Rectal smooth muscle tissue (tissue), 1 donor: Measurements from ENCODE around the gene TRA2B.

Experiments
- H3K27ac ChIP-seq: one replicate; pipeline ENCODE4 v1.7.0; 2013; ENCODE audit warnings: low read depth, low read length, inconsistent platforms
- H3K27me3 ChIP-seq: one replicate; pipeline ENCODE4 v1.7.0; 2013; ENCODE audit warnings: low read length; ENCODE audit not compliant: control insufficient read depth, insufficient read depth
- H3K36me3 ChIP-seq: one replicate; pipeline ENCODE4 v1.7.0; 2013; ENCODE audit warnings: low read length; ENCODE audit not compliant: control insufficient read depth, insufficient read depth
- H3K4me1 ChIP-seq: one replicate; pipeline ENCODE4 v1.7.0; 2013; ENCODE audit warnings: low read length; ENCODE audit not compliant: control insufficient read depth, insufficient read depth
- H3K4me3 ChIP-seq: one replicate; pipeline ENCODE4 v1.7.0; 2013; ENCODE audit warnings: low read length
- H3K9ac ChIP-seq: one replicate; pipeline ENCODE4 v1.7.0; 2013; ENCODE audit warnings: low read length

TRA2B gene

GRCh38 chr3:185943760-185944106 is 5.9 kb upstream of the TRA2B start:
- Histone ChIP-seq H3K27me3 (no peaks in the 10 kb centered on the region), H3K9ac (no peak overlapping the region), H3K36me3 (no peaks in the 10 kb centered on the region), H3K4me1 (no peaks in the 10 kb centered on the region), H3K27ac (no peak overlapping the region), H3K4me3 (no peak overlapping the region)

GRCh38 chr3:185942907-185943759 is 5.3 kb upstream of the TRA2B start:
- Histone ChIP-seq H3K4me3 (peak overlapping the region; percentile 48), H3K27me3 (no peaks in the 10 kb centered on the region), H3K27ac (no peak overlapping the region)

DNA sequence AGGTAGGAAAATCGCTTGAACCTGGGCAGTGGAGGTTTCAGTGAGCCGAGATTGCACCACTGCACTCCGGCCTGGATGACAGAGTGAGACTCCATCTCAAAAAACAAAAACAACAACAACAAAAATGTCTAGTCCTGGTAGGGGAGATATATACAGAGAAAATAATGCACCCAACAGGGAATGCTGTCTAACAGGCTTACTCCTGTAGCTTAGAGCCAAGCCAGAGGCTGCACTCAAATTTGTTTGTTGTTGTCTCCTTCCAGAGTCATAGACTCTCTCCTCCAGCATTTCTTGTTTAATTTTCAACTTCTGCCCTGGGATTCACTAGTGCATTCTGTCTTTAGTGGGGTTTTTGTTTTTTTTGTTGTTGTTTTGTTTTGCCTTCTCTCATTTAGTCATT is 4.6 kb upstream of the TRA2B start:
- Histone ChIP-seq H3K4me1 (no peaks in the 10 kb centered on the region), H3K9ac (no peak overlapping the region), H3K4me3 (no peak overlapping the region), H3K27ac (no peak overlapping the region), H3K27me3 (no peaks in the 10 kb centered on the region), H3K36me3 (peaks cover 3% of the 10 kb centered on the region)

More at GRCh38 chr3:185942907-185943759, 5.3 kb upstream of the TRA2B start:
- H3K36me3 ChIP-seq, result no peaks in the 10 kb centered on the region
- no peaks in the 10 kb centered on the region for H3K4me1 ChIP-seq
- no peak overlapping the region for H3K9ac ChIP-seq

DNA sequence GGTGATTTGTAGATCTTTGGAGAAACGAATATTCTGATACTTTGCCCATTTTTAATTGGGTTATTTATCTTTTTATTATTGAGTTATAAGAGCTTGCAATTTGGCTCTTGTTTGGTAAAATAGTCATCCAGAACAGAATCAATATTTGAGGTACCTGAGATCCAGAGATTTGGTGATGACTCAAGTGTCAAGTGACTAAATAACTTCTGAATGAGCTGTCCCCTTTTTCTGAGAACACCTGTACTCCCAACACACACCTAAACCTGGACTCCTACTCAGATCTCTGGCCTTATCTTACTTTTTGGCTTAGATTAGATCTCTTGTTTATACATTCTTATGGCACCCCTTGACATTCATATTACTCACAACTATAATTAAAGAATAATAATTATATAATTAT is 3.1 kb upstream of the TRA2B start:
- no peaks in the 10 kb centered on the region for H3K27me3 ChIP-seq
- H3K4me3 ChIP-seq, result no peak overlapping the region
- H3K36me3 ChIP-seq, result peaks cover 4% of the 10 kb centered on the region
- no peak overlapping the region for H3K9ac ChIP-seq
- H3K4me1 ChIP-seq, result no peaks in the 10 kb centered on the region
- no peak overlapping the region for H3K27ac ChIP-seq

GRCh38 chr3:185939721-185940120 is 1.9 kb upstream of the TRA2B start:
- Histone ChIP-seq H3K27ac (no peak overlapping the region), H3K36me3 (peaks cover 4% of the 10 kb centered on the region)

GRCh38 chr3:185936814-185937688 is 763 bp downstream of the TRA2B start:
- Histone ChIP-seq H3K4me1 (peaks cover 12% of the 10 kb centered on the region), H3K27me3 (no peaks in the 10 kb centered on the region), H3K36me3 (peaks cover 4% of the 10 kb centered on the region), H3K9ac (peak overlapping the region; percentile 100), H3K4me3 (peak overlapping the region; percentile 100), H3K27ac (peak overlapping the region; percentile 100)

More at GRCh38 chr3:185939721-185940120, 1.9 kb upstream of the TRA2B start:
- Histone ChIP-seq H3K4me3 (no peak overlapping the region), H3K27me3 (no peaks in the 10 kb centered on the region), H3K9ac (no peak overlapping the region), H3K4me1 (peaks cover 4% of the 10 kb centered on the region)

GRCh38 chr3:185936273-185936629 is 1.6 kb downstream of the TRA2B start:
- peaks cover 4% of the 10 kb centered on the region for H3K36me3 ChIP-seq
- peaks cover 15% of the 10 kb centered on the region for H3K4me1 ChIP-seq
- peak overlapping the region; percentile 100 for H3K4me3 ChIP-seq
- H3K27ac ChIP-seq, result peak overlapping the region; percentile 100
- no peaks in the 10 kb centered on the region for H3K27me3 ChIP-seq
- peak overlapping the region; percentile 100 for H3K9ac ChIP-seq

- Histone ChIP-seq H3K4me3 (peak overlapping the region; percentile 100), H3K9ac (peak overlapping the region; percentile 38), H3K36me3 (peaks cover 4% of the 10 kb centered on the region), H3K4me1 (peaks cover 21% of the 10 kb centered on the region), H3K27me3 (no peaks in the 10 kb centered on the region), H3K27ac (peak overlapping the region; percentile 100)
Measured at GRCh38 chr3:185935465-185936272, 2.1 kb downstream of the TRA2B start.

- H3K4me1 ChIP-seq, result peaks cover 28% of the 10 kb centered on the region
- peak overlapping the region; percentile 100 for H3K4me3 ChIP-seq
- no peak overlapping the region for H3K9ac ChIP-seq
- no peaks in the 10 kb centered on the region for H3K27me3 ChIP-seq
- no peak overlapping the region for H3K27ac ChIP-seq
- peaks cover 4% of the 10 kb centered on the region for H3K36me3 ChIP-seq
Measured at GRCh38 chr3:185934767-185935464, 2.9 kb downstream of the TRA2B start.

- H3K4me1 ChIP-seq, result peaks cover 34% of the 10 kb centered on the region
- H3K27me3 ChIP-seq, result no peaks in the 10 kb centered on the region
- peak overlapping the region; percentile 100 for H3K4me3 ChIP-seq
- H3K36me3 ChIP-seq, result peaks cover 4% of the 10 kb centered on the region
- no peak overlapping the region for H3K9ac ChIP-seq
- H3K27ac ChIP-seq, result no peak overlapping the region
Measured at GRCh38 chr3:185934174-185934557, 3.6 kb downstream of the TRA2B start.

GRCh38 chr3:185933374-185934173 is 4.2 kb downstream of the TRA2B start:
- Histone ChIP-seq H3K4me3 (peak overlapping the region; percentile 100), H3K36me3 (peaks cover 4% of the 10 kb centered on the region), H3K4me1 (peaks cover 40% of the 10 kb centered on the region), H3K9ac (no peak overlapping the region), H3K27me3 (no peaks in the 10 kb centered on the region), H3K27ac (no peak overlapping the region)
